HG02759 (cell line): ENCODE measurements around the gene LRRC4.

Source experiments
- ATAC-seq: cut with Tn5 transposase; IDR thresholded peaks from one replicate; pipeline ENCODE4 v1.9.1; 2021; ENCODE audit warnings: mild to moderate bottlenecking, moderate library complexity; ENCODE audit not compliant: unreplicated experiment

Gene LRRC4

GRCh38 chr7:128060018-128060417, 28.8 kb upstream of the LRRC4 start:
- ATAC-seq: no peak

- no peak for ATAC-seq
Observed at GRCh38 chr7:128059143-128059988, 28.1 kb upstream of the LRRC4 start.

- ATAC-seq: no peak
Observed at GRCh38 chr7:128057909-128058308, 26.7 kb upstream of the LRRC4 start.

- ATAC-seq: no peak
Observed at GRCh38 chr7:128056901-128057300, 25.7 kb upstream of the LRRC4 start.

DNA sequence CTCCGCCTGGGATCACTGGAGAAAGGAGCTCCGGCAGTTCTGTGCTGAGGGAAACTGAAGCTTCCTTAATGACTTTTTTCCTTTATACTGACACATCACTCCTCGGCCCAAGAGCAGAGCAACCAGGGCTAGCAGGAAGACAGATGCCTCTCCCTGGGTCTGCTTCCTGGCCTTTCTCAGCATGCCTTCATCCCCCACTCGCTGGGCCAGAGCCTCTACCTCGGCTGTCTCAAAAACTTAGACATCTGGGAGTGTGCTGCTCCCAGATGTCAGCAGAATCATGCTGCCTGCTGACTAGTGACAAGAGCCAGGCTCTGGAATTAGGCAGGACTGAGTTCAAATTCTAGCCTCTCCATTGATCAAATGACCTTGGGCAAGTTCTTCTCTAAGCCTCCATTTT, 24.4 kb upstream of the LRRC4 start:
- ATAC-seq: no peak

- ATAC-seq: no peak
Observed at GRCh38 chr7:128054511-128054910, 23.3 kb upstream of the LRRC4 start.

GRCh38 chr7:128053991-128054390, 22.8 kb upstream of the LRRC4 start:
- no peak for ATAC-seq

DNA sequence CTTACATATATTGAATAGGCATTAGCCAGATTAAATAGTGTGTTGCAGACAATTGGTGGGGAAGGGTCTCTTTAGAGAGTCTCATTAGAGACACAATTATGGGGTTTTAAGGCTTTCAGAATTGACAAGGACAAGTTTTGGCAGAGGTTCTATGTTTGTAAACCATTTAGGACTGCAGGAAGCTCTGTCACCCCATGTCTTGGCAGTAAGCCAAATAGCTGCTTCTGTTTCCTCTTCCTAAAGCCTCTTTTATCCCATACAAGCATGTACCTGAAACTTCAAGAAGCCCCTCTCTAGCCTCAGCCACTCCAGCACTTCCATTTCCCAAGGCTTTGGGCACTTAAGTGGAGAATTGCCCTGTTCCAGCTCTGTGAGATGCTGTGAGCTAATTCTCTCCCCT, 21.8 kb upstream of the LRRC4 start:
- no peak for ATAC-seq

DNA sequence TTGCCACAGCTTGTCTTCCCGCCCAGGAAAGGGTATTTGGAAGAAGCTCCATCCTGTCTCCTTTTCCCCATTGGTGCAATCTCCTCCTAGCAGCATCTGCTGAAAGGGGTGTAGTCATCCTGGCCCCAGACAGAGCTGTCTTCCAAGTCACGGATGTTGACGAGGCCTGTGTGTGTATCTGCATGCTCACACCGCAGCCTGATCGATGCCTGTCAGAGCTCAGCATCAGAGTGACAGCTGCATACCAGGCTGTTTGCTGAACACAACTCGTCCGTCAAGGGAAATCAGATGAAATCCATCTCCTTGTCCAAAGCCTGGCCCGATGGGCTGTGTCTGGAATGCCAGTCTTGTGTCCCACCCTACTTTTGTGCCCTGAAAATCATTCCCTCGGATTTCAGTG, 21.2 kb upstream of the LRRC4 start:
- ATAC-seq: no peak

- ATAC-seq: no peak
Observed at GRCh38 chr7:128045766-128046165, 14.5 kb upstream of the LRRC4 start.

DNA sequence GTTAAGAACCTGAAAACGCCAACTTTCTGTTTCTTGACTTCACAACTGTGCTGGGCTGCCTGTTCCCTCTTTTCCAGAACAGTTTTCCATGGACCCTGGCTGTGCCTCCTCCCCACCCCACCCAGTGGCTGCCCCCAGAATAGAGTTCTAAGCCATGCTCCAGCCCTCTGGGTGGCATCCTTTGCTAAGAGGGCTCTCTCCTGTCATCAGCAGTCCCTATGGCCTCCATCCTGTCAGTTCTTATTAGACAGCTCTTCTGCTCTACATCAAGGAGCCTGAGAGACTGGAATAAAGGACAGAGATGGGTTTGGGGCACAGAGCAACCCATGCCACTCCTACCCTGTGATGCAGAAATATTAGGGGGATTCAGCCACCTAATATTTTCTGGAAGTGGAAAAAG, 13.9 kb upstream of the LRRC4 start:
- ATAC-seq: no peak

GRCh38 chr7:128044064-128044463, 12.8 kb upstream of the LRRC4 start:
- no peak for ATAC-seq

- no peak for ATAC-seq
Observed at GRCh38 chr7:128042012-128042411, 10.8 kb upstream of the LRRC4 start.

DNA sequence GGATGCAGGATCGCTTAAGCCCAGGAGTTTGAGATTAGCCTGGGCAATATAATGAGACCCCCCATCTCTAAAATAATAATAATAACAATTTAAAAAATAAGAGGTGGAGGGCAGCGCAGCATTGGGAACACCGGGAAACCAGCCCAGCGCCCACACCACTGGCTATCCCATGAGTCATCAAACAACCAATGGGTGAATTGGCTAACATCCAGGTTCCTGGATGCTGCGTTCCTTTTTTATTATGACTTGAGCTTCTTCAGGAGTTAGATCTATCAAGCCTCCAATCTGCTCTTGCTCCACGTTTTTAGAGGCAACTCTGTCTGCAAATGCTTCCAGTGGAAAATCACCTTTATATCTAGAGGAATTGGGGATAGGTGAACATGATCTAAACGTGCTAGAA, 10.0 kb upstream of the LRRC4 start:
- no peak for ATAC-seq

- ATAC-seq: no peak
Observed at GRCh38 chr7:128040205-128040604, 9.0 kb upstream of the LRRC4 start.

- no peak for ATAC-seq
Observed at GRCh38 chr7:128039544-128039953, 8.3 kb upstream of the LRRC4 start.

- no peak for ATAC-seq
Observed at GRCh38 chr7:128037880-128038619, 6.8 kb upstream of the LRRC4 start.

- ATAC-seq: peak; percentile 3
Observed at GRCh38 chr7:128037081-128037480, 5.8 kb upstream of the LRRC4 start.

DNA sequence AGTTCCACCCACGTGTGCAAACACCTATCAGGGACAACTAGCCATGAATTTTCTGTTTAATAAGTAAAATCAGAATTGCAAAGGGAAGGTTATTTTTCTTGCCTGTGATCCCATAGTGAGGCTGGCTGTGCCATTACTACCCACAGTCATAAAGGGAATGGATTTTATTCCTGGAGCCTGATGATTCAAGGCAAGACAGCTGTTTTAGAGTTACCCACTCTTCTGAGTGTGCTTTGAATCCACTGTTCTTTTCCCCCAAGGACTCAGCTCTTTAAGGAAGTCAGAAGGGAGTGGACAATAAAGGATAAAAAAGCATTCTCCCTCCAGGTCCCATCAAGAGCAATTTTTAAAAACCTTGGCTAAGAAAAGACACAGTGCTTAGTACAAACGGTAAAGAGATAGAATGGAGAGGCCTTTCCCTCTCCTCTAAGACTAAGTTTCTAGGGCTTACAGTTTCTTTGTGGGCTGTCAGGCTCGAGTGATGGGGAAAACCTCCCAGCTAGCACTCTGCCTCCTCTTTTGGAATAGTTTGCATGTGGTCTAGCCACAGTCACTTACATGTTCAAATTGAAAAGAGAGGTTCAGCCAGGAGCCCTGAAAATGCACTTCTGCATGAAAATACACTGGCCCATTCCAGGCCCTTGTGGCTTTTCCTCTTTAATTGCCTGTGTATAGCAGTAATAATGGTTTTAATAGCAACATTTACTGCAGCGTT, 5.1 kb upstream of the LRRC4 start:
- ATAC-seq: peak; percentile 29

DNA sequence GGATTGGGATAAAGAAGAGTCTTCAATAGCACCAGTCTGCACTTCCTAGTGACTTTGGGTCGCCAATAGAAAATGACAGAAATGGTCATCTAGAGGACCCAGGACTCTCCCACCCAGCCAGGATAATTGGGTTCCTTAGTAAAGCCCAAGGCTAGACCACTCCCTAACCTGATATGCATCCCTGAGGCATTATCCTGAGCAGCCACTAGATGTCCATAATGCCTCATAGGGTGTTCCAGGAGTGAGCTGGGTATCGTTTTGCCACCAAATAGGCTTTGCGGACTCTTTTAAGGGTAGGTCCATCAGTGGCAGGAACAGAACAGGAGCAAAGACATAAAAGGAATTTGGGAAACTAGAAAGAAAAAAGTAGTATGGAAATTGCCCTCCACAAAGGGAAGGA, 4.5 kb upstream of the LRRC4 start:
- no peak for ATAC-seq

- ATAC-seq: no peak
Observed at GRCh38 chr7:128034825-128035224, 3.6 kb upstream of the LRRC4 start.

GRCh38 chr7:128033246-128033645, 2.0 kb upstream of the LRRC4 start:
- ATAC-seq: no peak
